Measurements from ENCODE around the gene STT3A. TPM values are rescaled to one million over a fixed set of nuclear protein-coding genes. Genes with fewer than 3 reads are reported as not detected.

The STT3A gene
- total and polyA plus RNA-seq, 2 donors (not counting 3 experiments of a cell fraction or from before 2014, with no cell fraction given), result 236 to 362 TPM

DNA sequence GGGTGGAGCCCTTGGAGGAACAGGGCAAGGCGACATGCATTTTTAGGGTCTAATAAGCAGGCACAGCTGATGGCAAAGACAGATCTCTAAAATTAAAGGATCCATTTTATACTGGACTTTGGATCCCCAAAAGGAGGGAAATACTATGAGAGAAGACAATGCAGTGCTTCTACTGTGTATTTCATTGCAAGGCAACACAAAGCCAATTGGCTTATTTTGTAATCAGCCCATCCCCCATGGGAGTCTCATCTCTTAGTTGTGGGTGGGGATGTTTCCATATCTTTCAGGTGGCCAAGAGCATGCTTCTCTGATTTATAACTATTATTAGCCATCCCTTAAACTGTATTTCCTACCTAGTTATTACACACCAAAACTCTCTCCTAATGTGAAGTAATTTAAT is 41.9 kb upstream of the STT3A start:
- POLR2A ChIA-PET, result no interaction called here
- no TSS peak for BruUV-seq (replicated peaks)
- Histone ChIP-seq H3K4me3 (replicated peaks in 1 of 3; ENCODE audit: insufficient read depth in 1 of 3, low read depth in 1 of 3, low read length in 3 of 3) (no peak overlapping the region), H3K9ac (replicated peaks; ENCODE audit: extremely low read depth, insufficient read depth, low read length) (no peak overlapping the region), H4K20me1 (replicated peaks; ENCODE audit: control insufficient read depth, extremely low read depth, insufficient read depth, low read length) (no peaks in the 10 kb centered on the region), H3K36me3 (ENCODE audit: control insufficient read depth in 2 of 2, extremely low read depth in 1 of 2, insufficient read depth in 2 of 2, low read length in 2 of 2) (no peaks in the 10 kb centered on the region), H3K4me2 (ENCODE audit: insufficient read depth, low read length) (no peak overlapping the region), H3K9me3 (replicated peaks; ENCODE audit: control insufficient read depth, insufficient read depth, low read length) (peaks cover 4% of the 10 kb centered on the region), H3K79me2 (ENCODE audit: control insufficient read depth, insufficient read depth, low read length) (no peaks in the 10 kb centered on the region), H3K27ac (ENCODE audit: insufficient read depth, low read depth, low read length) (no peak overlapping the region), H3K27me3 (ENCODE audit: control insufficient read depth in 2 of 2, insufficient read depth in 2 of 2, low read length in 2 of 2) (peaks cover 0 to 2% of the 10 kb centered on the region in 2 experiments), H3K4me1 (ENCODE audit: control insufficient read depth, extremely low read depth, insufficient read depth, low read length) (no peaks in the 10 kb centered on the region), H3K9me1 (replicated peaks; ENCODE audit: control insufficient read depth, extremely low read depth, insufficient read depth, low read length) (no peaks in the 10 kb centered on the region), H2AFZ (ENCODE audit: low read depth, low read length) (no peak overlapping the region)
- intact Hi-C loops (cut with micrococcal nuclease), result no loop called here
- TF ChIP-seq, protein P1, sequence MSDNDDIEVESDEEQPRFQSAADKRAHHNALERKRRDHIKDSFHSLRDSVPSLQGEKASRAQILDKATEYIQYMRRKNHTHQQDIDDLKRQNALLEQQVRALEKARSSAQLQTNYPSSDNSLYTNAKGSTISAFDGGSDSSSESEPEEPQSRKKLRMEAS (IDR thresholded peaks at IDR 0.05; ENCODE audit: insufficient read depth, insufficient read length), result no peak
- TF ChIP-seq JUN (IDR thresholded peaks at IDR 0.05; ENCODE audit: borderline replicate concordance, insufficient read depth, insufficient read length, low read depth) (no peak), EZH2 (IDR thresholded peaks at IDR 0.05; ENCODE audit: borderline replicate concordance, low read depth, low read length, severe bottlenecking) (no peak), FOS (IDR thresholded peaks at IDR 0.05; ENCODE audit: borderline replicate concordance, insufficient read depth, low read length) (no peak), MYC (IDR thresholded peaks at IDR 0.05; ENCODE audit: low read depth, low read length) (no peak), POLR2AphosphoS5 (IDR thresholded peaks at IDR 0.05; ENCODE audit: insufficient read depth, low read depth, low read length) (no peak), GATA2 (IDR thresholded peaks at IDR 0.05; ENCODE audit: insufficient read depth, insufficient read length, low read depth, low read length) (no peak), POLR2A (IDR thresholded peaks at IDR 0.05; ENCODE audit: low read depth, low read length) (no peak)
- TF ChIP-seq, protein P2, sequence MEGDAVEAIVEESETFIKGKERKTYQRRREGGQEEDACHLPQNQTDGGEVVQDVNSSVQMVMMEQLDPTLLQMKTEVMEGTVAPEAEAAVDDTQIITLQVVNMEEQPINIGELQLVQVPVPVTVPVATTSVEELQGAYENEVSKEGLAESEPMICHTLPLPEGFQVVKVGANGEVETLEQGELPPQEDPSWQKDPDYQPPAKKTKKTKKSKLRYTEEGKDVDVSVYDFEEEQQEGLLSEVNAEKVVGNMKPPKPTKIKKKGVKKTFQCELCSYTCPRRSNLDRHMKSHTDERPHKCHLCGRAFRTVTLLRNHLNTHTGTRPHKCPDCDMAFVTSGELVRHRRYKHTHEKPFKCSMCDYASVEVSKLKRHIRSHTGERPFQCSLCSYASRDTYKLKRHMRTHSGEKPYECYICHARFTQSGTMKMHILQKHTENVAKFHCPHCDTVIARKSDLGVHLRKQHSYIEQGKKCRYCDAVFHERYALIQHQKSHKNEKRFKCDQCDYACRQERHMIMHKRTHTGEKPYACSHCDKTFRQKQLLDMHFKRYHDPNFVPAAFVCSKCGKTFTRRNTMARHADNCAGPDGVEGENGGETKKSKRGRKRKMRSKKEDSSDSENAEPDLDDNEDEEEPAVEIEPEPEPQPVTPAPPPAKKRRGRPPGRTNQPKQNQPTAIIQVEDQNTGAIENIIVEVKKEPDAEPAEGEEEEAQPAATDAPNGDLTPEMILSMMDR (IDR thresholded peaks at IDR 0.05; ENCODE audit: extremely low read depth in 1 of 2, insufficient read depth in 1 of 2, low read depth in 1 of 2, low read length in 2 of 2), result no peak
- CTCF ChIA-PET, result no interaction called here
- dilution Hi-C loops (cut with MboI; ENCODE audit: extremely low pct_ligation_motif_present, low sequenced_read_pairs), result no loop called here
- FAIRE-seq (no peak), DNase-seq (ENCODE audit: low read depth, low spot score) (no peak)

All from endothelial cell of umbilical vein (primary cell).